Measurements from ENCODE around the gene WT1. TPM values are rescaled to one million over a fixed set of nuclear protein-coding genes. Genes with fewer than 3 reads are reported as not detected.

WT1 gene
- total RNA-seq, 1 donor from 2014 or later, result 1.2 TPM

GRCh38 chr11:32396991-32397390 lies 38.3 kb downstream of the WT1 start:
- H3K36me3 ChIP-seq, result no peaks in the 10 kb centered on the region
- H3K27me3 ChIP-seq (ENCODE audit: low read depth), result no peaks in the 10 kb centered on the region
- H3K4me1 ChIP-seq, result no peaks in the 10 kb centered on the region
- DNase-seq (no peak), ATAC-seq (no peak)
- no peak overlapping the region for H3K4me3 ChIP-seq
- no peaks in the 10 kb centered on the region for H3K9me3 ChIP-seq
- no peak overlapping the region for H3K27ac ChIP-seq
- TF ChIP-seq CTCF (IDR thresholded peaks at IDR 0.05), result no peak
- intact Hi-C loops (cut with DNase I), result no loop called here

GRCh38 chr11:32396331-32396730 lies 39.0 kb downstream of the WT1 start:
- no peak for TF ChIP-seq CTCF (IDR thresholded peaks at IDR 0.05)
- ATAC-seq, result no peak
- no peak for DNase-seq
- no peak overlapping the region for H3K4me3 ChIP-seq
- no peaks in the 10 kb centered on the region for H3K4me1 ChIP-seq
- no peaks in the 10 kb centered on the region for H3K36me3 ChIP-seq
- intact Hi-C loops (cut with DNase I), result no loop called here
- H3K27me3 ChIP-seq (ENCODE audit: low read depth), result no peaks in the 10 kb centered on the region
- no peak overlapping the region for H3K27ac ChIP-seq
- H3K9me3 ChIP-seq, result no peaks in the 10 kb centered on the region

- Histone ChIP-seq H3K4me3 (no peak overlapping the region), H3K27ac (no peak overlapping the region), H3K27me3 (ENCODE audit: low read depth) (no peaks in the 10 kb centered on the region), H3K9me3 (no peaks in the 10 kb centered on the region), H3K4me1 (no peaks in the 10 kb centered on the region), H3K36me3 (no peaks in the 10 kb centered on the region)
- TF ChIP-seq CTCF (IDR thresholded peaks at IDR 0.05), result no peak
- intact Hi-C loops (cut with DNase I), result no loop called here
- DNase-seq, result no peak
- no peak for ATAC-seq
Measured at GRCh38 chr11:32395127-32395526, 40.2 kb downstream of the WT1 start.

GRCh38 chr11:32392840-32393239 lies 42.5 kb downstream of the WT1 start:
- Histone ChIP-seq H3K27me3 (ENCODE audit: low read depth) (no peaks in the 10 kb centered on the region), H3K27ac (no peak overlapping the region), H3K4me3 (no peak overlapping the region), H3K4me1 (no peaks in the 10 kb centered on the region), H3K9me3 (no peaks in the 10 kb centered on the region), H3K36me3 (no peaks in the 10 kb centered on the region)
- DNase-seq, result no peak
- intact Hi-C loops (cut with DNase I), result no loop called here
- no peak for ATAC-seq
- no peak for TF ChIP-seq CTCF (IDR thresholded peaks at IDR 0.05)

GRCh38 chr11:32391956-32392553 lies 43.3 kb downstream of the WT1 start:
- Histone ChIP-seq H3K4me3 (no peak overlapping the region), H3K27me3 (ENCODE audit: low read depth) (peaks cover 4% of the 10 kb centered on the region), H3K4me1 (no peaks in the 10 kb centered on the region), H3K9me3 (no peaks in the 10 kb centered on the region), H3K27ac (no peak overlapping the region), H3K36me3 (no peaks in the 10 kb centered on the region)
- intact Hi-C loops (cut with DNase I), result no loop called here
- TF ChIP-seq CTCF (IDR thresholded peaks at IDR 0.05), result no peak
- DNase-seq (no peak), ATAC-seq (no peak)

Measured in lower lobe of right lung (tissue), 2 donors.